ENCODE measurements around the gene KMO.

- no peak for TF ChIP-seq ZHX2 (IDR thresholded peaks at IDR 0.05; ENCODE audit: low read depth)
- no peak for TF ChIP-seq ZHX2 (CRISPR knock-in tag; IDR thresholded peaks at IDR 0.05; ENCODE audit: borderline replicate concordance)
- TF ChIP-seq KDM4B (CRISPR knock-in tag; IDR thresholded peaks at IDR 0.05) = no peak
- no peak for TF ChIP-seq NCOA1 (CRISPR knock-in tag; IDR thresholded peaks at IDR 0.05)
- no peak for TF ChIP-seq NFYB (CRISPR knock-in tag; IDR thresholded peaks at IDR 0.05)
- no peak for TF ChIP-seq SMYD3 (CRISPR knock-in tag; IDR thresholded peaks at IDR 0.05)
- no peak for TF ChIP-seq HNF4A (CRISPR knock-in tag; IDR thresholded peaks at IDR 0.05)
- TF ChIP-seq ZNF574 (CRISPR knock-in tag; IDR thresholded peaks at IDR 0.05) = no peak
- no peak for TF ChIP-seq ZNF33B (CRISPR knock-in tag; IDR thresholded peaks at IDR 0.05)
- no peak for TF ChIP-seq YY1 (IDR thresholded peaks at IDR 0.05; ENCODE audit: insufficient read depth, insufficient replicate concordance, low read depth, low read length)
These were observed 46.6 kb upstream of the KMO start for GRCh38 chr1:241485554-241485992.

Measured in HepG2 (cell line).